Measurements from ENCODE around the gene SIN3B.

The SIN3B gene

GRCh38 chr19:16829822-16830289 is 658 bp downstream of the SIN3B start:
- Mint-ChIP-seq H3K9me3 (peaks cover 10% of the 10 kb centered on the region), H3K27ac (no peak overlapping the region), H3K36me3 (ENCODE audit: low read depth) (peaks cover 32% of the 10 kb centered on the region), H3K4me3 (peak overlapping the region; percentile 90), H3K4me1 (peaks cover 38% of the 10 kb centered on the region), H3K27me3 (ENCODE audit: low read depth, poor library complexity) (peaks cover 16% of the 10 kb centered on the region)
- DNase-seq = peak; percentile 14
- no peak for TF ChIP-seq CTCF (IDR thresholded peaks at IDR 0.05)

GRCh38 chr19:16830679-16831078 is 1.5 kb downstream of the SIN3B start:
- H3K36me3 Mint-ChIP-seq (ENCODE audit: low read depth) = peaks cover 34% of the 10 kb centered on the region
- peaks cover 30% of the 10 kb centered on the region for H3K4me1 Mint-ChIP-seq
- peak overlapping the region; percentile 90 for H3K4me3 Mint-ChIP-seq
- H3K27me3 Mint-ChIP-seq (ENCODE audit: low read depth, poor library complexity) = peaks cover 11% of the 10 kb centered on the region
- DNase-seq = no peak
- peaks cover 10% of the 10 kb centered on the region for H3K9me3 Mint-ChIP-seq
- no peak for TF ChIP-seq CTCF (IDR thresholded peaks at IDR 0.05)
- no peak overlapping the region for H3K27ac Mint-ChIP-seq

GRCh38 chr19:16831531-16831930 is 2.3 kb downstream of the SIN3B start:
- Mint-ChIP-seq H3K27me3 (ENCODE audit: low read depth, poor library complexity) (peaks cover 3% of the 10 kb centered on the region), H3K9me3 (peaks cover 10% of the 10 kb centered on the region), H3K27ac (peak overlapping the region; percentile 3), H3K4me1 (peaks cover 32% of the 10 kb centered on the region), H3K36me3 (ENCODE audit: low read depth) (peaks cover 40% of the 10 kb centered on the region), H3K4me3 (peak overlapping the region; percentile 64)
- no peak for DNase-seq
- TF ChIP-seq CTCF (IDR thresholded peaks at IDR 0.05) = no peak

- no peak for TF ChIP-seq CTCF (IDR thresholded peaks at IDR 0.05)
Observed at GRCh38 chr19:16834747-16835146, 5.5 kb downstream of the SIN3B start.

GRCh38 chr19:16836115-16837034 is 7.2 kb downstream of the SIN3B start:
- Mint-ChIP-seq H3K4me3 (no peak overlapping the region), H3K4me1 (peaks cover 32% of the 10 kb centered on the region), H3K27me3 (ENCODE audit: low read depth, poor library complexity) (no peaks in the 10 kb centered on the region), H3K36me3 (ENCODE audit: low read depth) (peaks cover 77% of the 10 kb centered on the region), H3K27ac (peak overlapping the region; percentile 84), H3K9me3 (no peaks in the 10 kb centered on the region)
- DNase-seq = peak; percentile 12
- no peak for TF ChIP-seq CTCF (IDR thresholded peaks at IDR 0.05)

More at GRCh38 chr19:16834747-16835146, 5.5 kb downstream of the SIN3B start:
- peak overlapping the region; percentile 85 for H3K27ac Mint-ChIP-seq
- no peak for DNase-seq
- no peaks in the 10 kb centered on the region for H3K27me3 Mint-ChIP-seq (ENCODE audit: low read depth, poor library complexity)
- H3K36me3 Mint-ChIP-seq (ENCODE audit: low read depth) = peaks cover 72% of the 10 kb centered on the region
- no peaks in the 10 kb centered on the region for H3K9me3 Mint-ChIP-seq
- no peak overlapping the region for H3K4me3 Mint-ChIP-seq
- peaks cover 44% of the 10 kb centered on the region for H3K4me1 Mint-ChIP-seq
